IPS-18a (cell line): ENCODE measurements around the gene HAPLN3.

Source experiments
- H3K27ac ChIP-seq: one replicate; pipeline ENCODE4 v1.5.1; 2013; ENCODE audit warnings: low read length
- H3K27me3 ChIP-seq: one replicate; pipeline ENCODE4 v1.6.1; 2013; ENCODE audit warnings: mild to moderate bottlenecking, low read length; ENCODE audit not compliant: control insufficient read depth, insufficient read depth
- H3K36me3 ChIP-seq: one replicate; pipeline ENCODE4 v1.6.1; 2013; ENCODE audit warnings: low read depth, low read length; ENCODE audit not compliant: control insufficient read depth
- H3K4me1 ChIP-seq: one replicate; pipeline ENCODE4 v1.6.1; 2013; ENCODE audit warnings: low read depth, low read length; ENCODE audit not compliant: control insufficient read depth
- H3K4me3 ChIP-seq: one replicate; pipeline ENCODE4 v1.5.1; 2013; ENCODE audit warnings: low read length
- H3K9ac ChIP-seq: one replicate; pipeline ENCODE4 v1.6.1; 2013; ENCODE audit warnings: mild to moderate bottlenecking, low read length, moderate library complexity
- H3K9me3 ChIP-seq: one replicate; pipeline ENCODE4 v1.6.1; 2013; ENCODE audit warnings: low read depth, low read length; ENCODE audit not compliant: control insufficient read depth

Gene HAPLN3

GRCh38 chr15:88848203-88848602 is 47.1 kb downstream of the HAPLN3 start:
- Histone ChIP-seq H3K4me1 (no peaks in the 10 kb centered on the region), H3K4me3 (no peak overlapping the region), H3K36me3 (no peaks in the 10 kb centered on the region), H3K27me3 (no peaks in the 10 kb centered on the region), H3K27ac (no peak overlapping the region), H3K9me3 (no peaks in the 10 kb centered on the region), H3K9ac (no peak overlapping the region)

GRCh38 chr15:88847144-88847543 is 48.2 kb downstream of the HAPLN3 start:
- H3K9me3 ChIP-seq, result no peaks in the 10 kb centered on the region
- no peaks in the 10 kb centered on the region for H3K27me3 ChIP-seq
- no peaks in the 10 kb centered on the region for H3K4me1 ChIP-seq
- H3K4me3 ChIP-seq, result no peak overlapping the region
- H3K36me3 ChIP-seq, result no peaks in the 10 kb centered on the region
- H3K27ac ChIP-seq, result no peak overlapping the region
- no peak overlapping the region for H3K9ac ChIP-seq

DNA sequence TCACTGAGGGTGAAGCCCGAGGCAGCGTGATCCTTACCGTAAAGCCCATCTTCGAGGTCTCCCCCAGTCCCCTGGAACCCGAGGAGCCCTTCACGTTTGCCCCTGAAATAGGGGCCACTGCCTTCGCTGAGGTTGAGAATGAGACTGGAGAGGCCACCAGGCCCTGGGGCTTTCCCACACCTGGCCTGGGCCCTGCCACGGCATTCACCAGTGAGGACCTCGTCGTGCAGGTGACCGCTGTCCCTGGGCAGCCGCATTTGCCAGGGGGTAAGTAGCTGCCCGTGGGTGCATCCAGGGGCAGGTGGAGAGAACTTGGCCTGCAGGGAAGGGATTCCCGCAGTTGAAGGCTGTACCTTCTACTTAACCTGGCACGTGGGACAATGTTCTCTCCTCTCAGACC is 49.7 kb downstream of the HAPLN3 start:
- no peaks in the 10 kb centered on the region for H3K27me3 ChIP-seq
- no peak overlapping the region for H3K27ac ChIP-seq
- H3K36me3 ChIP-seq, result no peaks in the 10 kb centered on the region
- no peaks in the 10 kb centered on the region for H3K4me1 ChIP-seq
- H3K4me3 ChIP-seq, result no peak overlapping the region
- no peak overlapping the region for H3K9ac ChIP-seq
- H3K9me3 ChIP-seq, result no peaks in the 10 kb centered on the region

- Histone ChIP-seq H3K9ac (no peak overlapping the region), H3K27me3 (no peaks in the 10 kb centered on the region), H3K4me3 (no peak overlapping the region), H3K36me3 (no peaks in the 10 kb centered on the region), H3K27ac (no peak overlapping the region), H3K4me1 (no peaks in the 10 kb centered on the region), H3K9me3 (no peaks in the 10 kb centered on the region)
These were observed 50.5 kb downstream of the HAPLN3 start for GRCh38 chr15:88844749-88845386.

GRCh38 chr15:88843334-88843733 is 52.0 kb downstream of the HAPLN3 start:
- Histone ChIP-seq H3K36me3 (no peaks in the 10 kb centered on the region), H3K27me3 (no peaks in the 10 kb centered on the region), H3K9me3 (no peaks in the 10 kb centered on the region), H3K4me3 (no peak overlapping the region), H3K27ac (no peak overlapping the region), H3K9ac (no peak overlapping the region), H3K4me1 (no peaks in the 10 kb centered on the region)

DNA sequence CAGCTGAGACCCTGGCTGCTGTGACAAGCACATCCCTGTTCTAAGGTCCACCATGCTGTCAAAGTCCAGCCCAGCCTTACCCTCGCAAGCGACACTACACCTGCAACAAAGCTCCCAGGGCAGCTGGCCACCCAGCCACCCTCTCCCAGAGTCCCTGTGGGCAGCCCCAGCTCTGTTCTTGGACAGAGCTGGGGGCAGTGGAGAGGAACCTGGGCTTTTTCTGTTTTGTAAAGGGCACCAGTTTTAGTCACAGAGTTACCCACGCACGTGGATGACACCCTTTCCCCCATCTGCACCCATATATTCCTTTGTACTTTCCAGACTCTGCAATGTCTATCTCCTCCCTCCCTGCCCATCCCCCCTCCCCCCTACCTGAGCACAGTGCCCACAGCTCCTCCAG is 53.2 kb downstream of the HAPLN3 start:
- H3K36me3 ChIP-seq, result no peaks in the 10 kb centered on the region
- no peaks in the 10 kb centered on the region for H3K9me3 ChIP-seq
- H3K27ac ChIP-seq, result no peak overlapping the region
- no peaks in the 10 kb centered on the region for H3K4me1 ChIP-seq
- no peak overlapping the region for H3K4me3 ChIP-seq
- H3K9ac ChIP-seq, result no peak overlapping the region
- H3K27me3 ChIP-seq, result no peaks in the 10 kb centered on the region

DNA sequence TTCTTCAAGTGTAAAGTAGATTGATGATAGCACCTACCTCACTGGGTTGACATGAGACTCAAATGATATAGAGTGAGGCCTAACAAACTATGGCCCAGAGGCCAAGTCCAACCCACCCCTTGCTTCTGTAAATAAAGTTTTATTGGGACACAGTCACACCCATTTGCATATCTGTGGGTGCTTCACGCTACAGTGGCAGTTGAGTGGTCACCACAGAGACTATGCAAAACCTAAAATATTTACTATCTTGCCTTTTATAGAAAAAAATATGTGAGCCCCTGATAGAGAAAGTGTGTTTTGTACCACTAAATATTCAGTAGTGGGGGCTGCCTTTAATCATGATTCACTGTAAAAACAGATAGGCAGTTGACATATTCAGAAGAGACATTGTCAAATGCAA is 54.1 kb downstream of the HAPLN3 start:
- Histone ChIP-seq H3K27ac (no peak overlapping the region), H3K4me1 (no peaks in the 10 kb centered on the region), H3K9ac (no peak overlapping the region), H3K27me3 (no peaks in the 10 kb centered on the region), H3K36me3 (no peaks in the 10 kb centered on the region), H3K4me3 (no peak overlapping the region), H3K9me3 (no peaks in the 10 kb centered on the region)

GRCh38 chr15:88839961-88840360 is 55.4 kb downstream of the HAPLN3 start:
- no peaks in the 10 kb centered on the region for H3K9me3 ChIP-seq
- no peaks in the 10 kb centered on the region for H3K27me3 ChIP-seq
- H3K4me1 ChIP-seq, result no peaks in the 10 kb centered on the region
- no peaks in the 10 kb centered on the region for H3K36me3 ChIP-seq
- H3K4me3 ChIP-seq, result no peak overlapping the region
- no peak overlapping the region for H3K27ac ChIP-seq
- no peak overlapping the region for H3K9ac ChIP-seq

GRCh38 chr15:88839146-88839545 is 56.2 kb downstream of the HAPLN3 start:
- Histone ChIP-seq H3K27ac (no peak overlapping the region), H3K4me1 (no peaks in the 10 kb centered on the region), H3K36me3 (no peaks in the 10 kb centered on the region), H3K27me3 (no peaks in the 10 kb centered on the region), H3K9ac (no peak overlapping the region), H3K4me3 (no peak overlapping the region), H3K9me3 (no peaks in the 10 kb centered on the region)

DNA sequence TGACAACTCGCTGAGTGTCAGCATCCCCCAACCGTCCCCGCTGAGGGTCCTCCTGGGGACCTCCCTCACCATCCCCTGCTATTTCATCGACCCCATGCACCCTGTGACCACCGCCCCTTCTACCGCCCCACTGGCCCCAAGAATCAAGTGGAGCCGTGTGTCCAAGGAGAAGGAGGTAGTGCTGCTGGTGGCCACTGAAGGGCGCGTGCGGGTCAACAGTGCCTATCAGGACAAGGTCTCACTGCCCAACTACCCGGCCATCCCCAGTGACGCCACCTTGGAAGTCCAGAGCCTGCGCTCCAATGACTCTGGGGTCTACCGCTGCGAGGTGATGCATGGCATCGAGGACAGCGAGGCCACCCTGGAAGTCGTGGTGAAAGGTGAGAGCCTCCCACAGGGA is 56.7 kb downstream of the HAPLN3 start:
- no peaks in the 10 kb centered on the region for H3K27me3 ChIP-seq
- no peaks in the 10 kb centered on the region for H3K9me3 ChIP-seq
- H3K36me3 ChIP-seq, result no peaks in the 10 kb centered on the region
- no peak overlapping the region for H3K4me3 ChIP-seq
- H3K27ac ChIP-seq, result no peak overlapping the region
- no peak overlapping the region for H3K9ac ChIP-seq
- no peaks in the 10 kb centered on the region for H3K4me1 ChIP-seq

GRCh38 chr15:88835646-88836045 is 59.7 kb downstream of the HAPLN3 start:
- Histone ChIP-seq H3K9me3 (no peaks in the 10 kb centered on the region), H3K36me3 (no peaks in the 10 kb centered on the region), H3K4me1 (no peaks in the 10 kb centered on the region), H3K27ac (no peak overlapping the region), H3K9ac (no peak overlapping the region), H3K27me3 (no peaks in the 10 kb centered on the region), H3K4me3 (no peak overlapping the region)

DNA sequence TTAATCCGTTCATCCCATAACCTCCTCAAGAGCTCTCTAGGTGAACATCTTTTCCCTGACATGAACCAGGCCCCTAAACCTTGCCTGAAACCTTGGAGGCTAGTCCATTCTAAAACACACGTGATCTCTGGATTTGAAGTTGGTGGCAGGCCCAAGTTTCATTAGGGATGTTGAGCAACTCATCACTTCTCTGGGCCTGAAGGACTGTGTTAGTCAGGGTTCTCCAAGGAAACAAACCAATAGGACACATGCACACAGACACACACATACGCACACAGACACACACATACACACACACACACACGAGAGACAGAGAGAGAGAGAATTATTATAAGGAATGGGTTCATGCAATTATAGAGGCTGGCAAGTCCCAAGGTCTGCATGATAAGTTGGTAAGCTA is 60.2 kb downstream of the HAPLN3 start:
- Histone ChIP-seq H3K9me3 (no peaks in the 10 kb centered on the region), H3K36me3 (no peaks in the 10 kb centered on the region), H3K4me1 (no peaks in the 10 kb centered on the region), H3K27ac (no peak overlapping the region), H3K4me3 (no peak overlapping the region), H3K9ac (no peak overlapping the region), H3K27me3 (no peaks in the 10 kb centered on the region)
